ENCODE measurements around the gene CADPS.

Gene CADPS

GRCh38 chr3:62451211-62451887 lies 423.9 kb downstream of the CADPS start:
- no peaks in the 10 kb centered on the region for H3K36me3 ChIP-seq (ENCODE audit: control insufficient read depth, insufficient read depth, low read length)
- no peak overlapping the region for H3K4me3 ChIP-seq (replicated peaks; ENCODE audit: low read depth, low read length)
- TF ChIP-seq CTCF (IDR thresholded peaks at IDR 0.05; ENCODE audit: insufficient read depth, low read length, poor library complexity, severe bottlenecking): no peak
- H3K27me3 ChIP-seq (replicated peaks; ENCODE audit: control insufficient read depth, insufficient read depth, low read length): no peaks in the 10 kb centered on the region; the same call in 1 of the 2 replicates
- no peak for DNase-seq (ENCODE audit: extremely low read depth, insufficient read length)

- peak; percentile 57 for DNase-seq (ENCODE audit: extremely low read depth, insufficient read length)
- TF ChIP-seq CTCF (IDR thresholded peaks at IDR 0.05; ENCODE audit: insufficient read depth, low read length, poor library complexity, severe bottlenecking): no peak
- Histone ChIP-seq H3K4me3 (replicated peaks; ENCODE audit: low read depth, low read length) (no peak overlapping the region), H3K36me3 (ENCODE audit: control insufficient read depth, insufficient read depth, low read length) (no peaks in the 10 kb centered on the region), H3K27me3 (replicated peaks; ENCODE audit: control insufficient read depth, insufficient read depth, low read length) (no peaks in the 10 kb centered on the region)
Observed at GRCh38 chr3:62446337-62446940, 428.8 kb downstream of the CADPS start.

GRCh38 chr3:62445275-62445674 lies 429.9 kb downstream of the CADPS start:
- Histone ChIP-seq H3K36me3 (ENCODE audit: control insufficient read depth, insufficient read depth, low read length) (no peaks in the 10 kb centered on the region), H3K27me3 (replicated peaks; ENCODE audit: control insufficient read depth, insufficient read depth, low read length) (no peaks in the 10 kb centered on the region), H3K4me3 (replicated peaks; ENCODE audit: low read depth, low read length) (no peak overlapping the region)
- TF ChIP-seq CTCF (IDR thresholded peaks at IDR 0.05; ENCODE audit: insufficient read depth, low read length, poor library complexity, severe bottlenecking): no peak
- DNase-seq (ENCODE audit: extremely low read depth, insufficient read length): no peak

- H3K27me3 ChIP-seq (replicated peaks; ENCODE audit: control insufficient read depth, insufficient read depth, low read length): no peaks in the 10 kb centered on the region
- H3K4me3 ChIP-seq (replicated peaks; ENCODE audit: low read depth, low read length): no peak overlapping the region
- DNase-seq (ENCODE audit: extremely low read depth, insufficient read length): no peak
- TF ChIP-seq CTCF (IDR thresholded peaks at IDR 0.05; ENCODE audit: insufficient read depth, low read length, poor library complexity, severe bottlenecking): no peak
- H3K36me3 ChIP-seq (ENCODE audit: control insufficient read depth, insufficient read depth, low read length): no peaks in the 10 kb centered on the region
Observed at GRCh38 chr3:62439978-62440377, 435.2 kb downstream of the CADPS start.

GRCh38 chr3:62439176-62439813 lies 435.9 kb downstream of the CADPS start:
- no peaks in the 10 kb centered on the region for H3K36me3 ChIP-seq (ENCODE audit: control insufficient read depth, insufficient read depth, low read length)
- H3K27me3 ChIP-seq (replicated peaks; ENCODE audit: control insufficient read depth, insufficient read depth, low read length): no peaks in the 10 kb centered on the region
- DNase-seq (ENCODE audit: extremely low read depth, insufficient read length): no peak
- no peak overlapping the region for H3K4me3 ChIP-seq (replicated peaks; ENCODE audit: low read depth, low read length)
- TF ChIP-seq CTCF (IDR thresholded peaks at IDR 0.05; ENCODE audit: insufficient read depth, low read length, poor library complexity, severe bottlenecking): no peak

Data from GM06990 (cell line).